Measurements from ENCODE around the gene BHLHA9.
"Not testable (repeated sequence)": the region's sequence is repeated elsewhere in the genome, so short reads cannot be mapped to it uniquely, and the experiment has no call there.

The BHLHA9 gene

GRCh38 chr17:1270210-1271029 lies at the start of gene BHLHA9:
TSS of gene BHLHA9 (plus strand) at chr17:1270444. CDS start at chr17:1270564, 120 bp downstream.
- DNase-seq, result no peak

- DNase-seq, result no peak
These were observed 49.0 kb upstream of the BHLHA9 start for GRCh38 chr17:1221209-1221608.

GRCh38 chr17:1222321-1222720 lies 47.9 kb upstream of the BHLHA9 start:
- DNase-seq, result no peak

GRCh38 chr17:1223662-1224061 lies 46.6 kb upstream of the BHLHA9 start:
- DNase-seq, result no peak

DNA sequence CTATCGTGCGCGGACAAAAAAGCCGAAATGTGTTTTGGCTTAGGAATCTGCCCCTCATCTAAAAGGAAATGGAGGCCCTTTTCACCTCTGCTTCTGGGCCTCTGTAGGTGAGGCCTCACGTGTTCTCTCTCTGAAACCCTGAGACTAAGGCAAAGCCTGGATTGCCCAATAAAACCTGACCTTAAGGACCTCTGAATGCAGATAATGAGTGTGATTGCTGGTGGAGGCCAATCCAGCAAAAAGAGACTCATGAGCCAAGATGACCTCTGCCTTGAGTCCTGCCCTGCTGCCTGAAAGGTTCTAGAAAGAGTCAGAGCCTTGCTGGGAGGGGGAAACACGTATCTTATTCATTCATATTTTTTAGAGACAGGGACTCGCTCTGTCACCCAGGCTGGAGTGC lies 45.9 kb upstream of the BHLHA9 start:
- DNase-seq, result no peak

DNA sequence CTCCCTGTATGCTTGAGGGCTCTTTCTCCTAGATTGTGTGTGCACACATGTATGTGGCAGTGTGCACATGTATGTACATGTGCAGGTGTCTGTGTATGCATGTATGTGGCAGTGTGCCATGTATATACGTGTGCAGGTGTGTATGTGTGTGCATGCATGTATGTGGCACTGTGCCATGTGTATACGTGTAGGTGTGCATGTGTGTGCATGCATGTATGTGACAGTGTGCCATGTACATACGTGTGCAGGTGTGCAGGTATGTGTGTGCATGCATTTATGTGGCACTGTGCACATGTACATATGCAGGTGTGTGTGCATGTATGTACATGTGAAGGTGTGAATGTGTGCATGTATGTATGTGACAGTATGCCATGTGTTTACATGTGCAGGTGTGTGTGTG lies 43.9 kb upstream of the BHLHA9 start:
- no peak for DNase-seq

DNA sequence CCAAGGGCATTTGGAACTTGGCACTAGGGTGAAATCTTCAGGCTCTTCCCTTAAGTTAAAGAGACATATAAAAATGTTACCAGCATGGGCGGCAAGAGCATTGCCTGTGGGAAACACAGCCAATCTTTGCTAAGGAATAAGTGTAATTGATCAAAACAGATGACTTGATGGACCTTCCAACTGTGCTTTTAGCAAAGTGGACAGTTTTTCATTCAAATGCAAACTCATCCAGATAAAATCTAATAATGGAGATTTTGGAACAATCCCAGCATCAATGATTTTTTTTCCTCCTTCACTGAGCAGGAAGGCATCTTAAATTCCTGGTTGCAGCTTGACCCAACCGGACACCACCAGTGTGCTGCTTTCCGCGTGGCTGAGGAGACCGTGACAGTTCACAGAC lies 42.9 kb upstream of the BHLHA9 start:
- DNase-seq, result no peak

DNA sequence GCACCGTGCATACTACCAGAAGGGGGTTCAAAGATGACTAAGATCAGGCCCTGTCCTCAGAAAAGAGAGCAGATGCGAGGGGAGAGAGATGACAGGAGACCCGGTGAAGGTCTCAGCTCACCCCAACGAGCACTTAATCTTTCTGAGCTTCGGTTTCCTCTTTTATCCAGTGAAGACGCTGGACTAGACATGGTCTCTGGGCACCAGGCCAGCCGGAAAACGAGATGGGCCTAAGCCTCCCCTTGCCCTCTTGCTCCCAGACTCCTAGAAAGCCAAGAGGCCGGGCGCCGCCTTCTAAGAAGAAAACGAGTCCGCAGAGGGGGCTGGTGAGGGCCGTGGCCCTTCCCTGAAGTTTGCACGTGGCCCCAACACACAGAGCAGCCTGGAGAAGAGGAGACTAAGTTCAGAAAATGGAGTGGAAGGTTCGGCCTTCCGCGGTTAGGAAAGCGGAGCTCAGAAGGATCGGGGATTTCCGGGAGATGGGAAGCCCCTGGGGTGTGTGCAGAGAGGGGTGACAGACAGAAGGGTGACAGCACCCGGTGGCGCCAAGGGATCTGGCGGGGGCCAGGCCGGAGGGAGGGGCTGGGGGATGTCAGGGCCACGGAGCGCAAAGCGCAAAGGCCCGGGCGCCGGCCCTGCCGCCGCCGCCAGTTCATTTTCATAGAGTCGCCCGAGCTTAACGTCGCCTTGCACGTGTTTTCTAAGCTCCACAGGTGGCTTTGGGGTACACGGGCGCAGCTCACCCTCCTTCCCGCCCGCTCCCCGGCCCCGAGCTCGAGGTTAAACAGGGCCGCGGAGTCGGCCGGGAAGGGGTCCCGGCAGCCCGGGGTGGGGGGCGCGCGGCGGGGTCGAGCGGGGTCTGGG lies 42.1 kb upstream of the BHLHA9 start:
- DNase-seq, result peak in 1 of 2 donors; percentile 13

DNA sequence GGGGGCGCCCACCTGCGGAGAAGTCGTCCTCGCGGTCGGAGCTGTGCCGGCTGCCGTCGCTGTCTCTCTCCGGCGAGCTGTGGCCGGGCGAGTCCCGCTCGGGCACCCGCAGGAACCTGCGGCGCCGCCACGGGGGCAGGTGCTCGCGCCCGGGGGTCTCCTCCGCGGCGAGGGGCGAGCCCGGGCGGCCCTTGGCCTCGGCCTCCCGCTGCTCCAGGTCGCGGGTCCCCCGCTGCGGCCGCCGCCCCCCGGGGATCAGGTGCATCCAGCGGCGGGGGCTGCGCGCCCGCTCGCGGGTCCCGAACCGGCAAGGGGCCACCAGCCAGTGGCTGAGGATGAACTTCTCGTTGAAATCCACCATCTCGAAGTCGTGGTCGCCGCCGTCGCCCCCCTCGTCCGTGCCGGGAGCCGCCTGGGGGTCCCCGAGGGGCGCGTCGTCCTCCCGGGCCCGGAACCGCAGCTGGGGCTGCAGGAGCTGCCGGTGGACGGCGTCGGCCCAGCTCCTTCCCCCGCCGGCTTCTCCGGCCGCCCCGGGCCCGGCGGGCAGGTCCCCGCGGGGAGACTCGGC lies 41.4 kb upstream of the BHLHA9 start:
- no peak for DNase-seq

DNA sequence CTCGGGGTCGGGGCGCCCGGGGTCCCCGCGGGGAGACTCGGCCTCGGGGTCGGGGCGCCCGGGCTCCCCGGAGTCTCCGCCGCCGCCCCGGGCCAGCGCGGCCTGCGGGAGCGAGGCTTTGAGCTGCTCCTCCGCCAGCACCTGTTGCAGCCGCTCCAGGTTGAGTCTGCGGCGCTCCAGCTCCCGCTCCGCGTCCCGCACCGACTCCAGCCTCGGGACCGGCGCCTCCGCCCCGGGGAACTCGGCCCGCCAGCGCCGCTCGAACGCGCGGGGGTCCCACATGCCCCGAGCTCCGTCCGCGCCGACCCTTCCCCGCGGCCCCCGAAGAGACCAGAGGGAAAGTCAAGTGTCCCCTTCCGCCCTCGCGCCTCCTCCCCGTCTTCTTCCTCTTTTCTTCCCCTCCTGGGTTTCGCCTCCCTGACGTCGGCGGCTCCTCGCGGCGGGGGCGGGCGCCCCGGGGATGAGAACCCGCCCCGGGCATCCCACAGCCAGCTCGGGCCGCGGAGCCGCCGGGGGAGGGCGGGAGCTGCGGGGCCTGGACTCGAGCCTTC lies 40.8 kb upstream of the BHLHA9 start:
- DNase-seq, result peak; percentile 12 to 53

GRCh38 chr17:1229900-1230501 lies 40.2 kb upstream of the BHLHA9 start:
- DNase-seq, result no peak

GRCh38 chr17:1231456-1231855 lies 38.8 kb upstream of the BHLHA9 start:
- peak in 1 of 2 donors; percentile 8 for DNase-seq

DNA sequence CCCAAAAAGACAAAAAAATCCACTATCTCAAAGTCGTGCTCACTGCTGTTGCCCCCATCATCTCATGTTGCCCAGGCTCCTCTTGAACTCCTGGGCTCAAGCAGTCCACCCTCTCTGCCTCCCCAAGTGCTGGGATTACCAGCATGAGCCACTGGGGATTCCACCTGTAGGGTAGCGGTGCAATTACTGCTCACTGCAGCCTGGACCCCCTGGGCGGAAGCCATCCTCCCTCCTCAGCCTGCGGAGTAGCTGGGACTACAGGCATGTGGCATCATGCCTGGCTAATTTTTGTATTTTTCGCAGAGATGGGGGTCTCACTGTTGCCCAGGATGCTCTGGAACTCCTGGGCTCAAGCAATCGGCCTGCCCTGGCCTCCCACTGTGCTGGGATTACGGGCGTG lies 37.9 kb upstream of the BHLHA9 start:
- DNase-seq, result no peak

- DNase-seq, result no peak
These were observed 37.5 kb upstream of the BHLHA9 start for GRCh38 chr17:1232786-1233185.

DNA sequence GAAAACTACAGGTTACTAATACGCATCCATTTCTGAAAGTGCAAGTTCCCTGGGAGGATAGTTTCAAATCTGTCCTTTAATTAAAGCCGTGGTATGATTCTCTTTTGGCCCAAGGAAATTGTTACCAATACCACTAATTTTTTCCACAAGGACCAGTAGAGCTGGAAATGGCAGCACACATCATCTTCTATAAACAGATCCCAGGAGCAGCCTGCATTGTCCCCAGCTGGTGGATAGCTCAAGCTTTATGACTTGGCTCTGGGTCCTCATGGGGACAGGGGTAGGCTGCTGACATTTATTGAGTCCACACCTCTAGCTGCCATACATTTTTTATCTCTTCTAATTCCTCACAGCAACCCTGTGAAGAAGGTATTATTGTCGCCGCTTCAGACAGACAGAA lies 35.8 kb upstream of the BHLHA9 start:
- DNase-seq, result no peak

DNA sequence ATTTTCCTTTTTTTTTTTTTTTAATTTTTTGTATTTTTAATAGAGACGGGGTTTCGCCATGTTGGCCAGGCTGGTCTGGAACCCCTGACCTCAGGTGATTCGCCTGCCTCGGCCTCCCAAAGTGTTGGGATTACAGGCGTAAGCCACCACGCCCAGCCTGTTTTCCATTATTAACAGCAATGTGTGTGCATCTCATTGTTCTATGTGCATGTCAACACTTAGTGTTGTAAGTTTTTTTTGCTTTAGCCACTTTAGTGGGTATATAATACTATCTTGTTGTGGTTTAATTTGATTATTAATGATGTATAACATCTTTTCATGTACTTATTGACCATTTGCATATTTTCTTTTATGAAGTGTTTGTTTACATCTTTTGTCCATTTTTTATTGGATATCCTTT lies 32.8 kb upstream of the BHLHA9 start:
- DNase-seq, result no peak

GRCh38 chr17:1239210-1239609 lies 31.0 kb upstream of the BHLHA9 start:
- no peak for DNase-seq

GRCh38 chr17:1240426-1240825 lies 29.8 kb upstream of the BHLHA9 start:
- DNase-seq, result not testable (repeated sequence)

- DNase-seq, result no peak
These were observed 28.3 kb upstream of the BHLHA9 start for GRCh38 chr17:1241929-1242328.

DNA sequence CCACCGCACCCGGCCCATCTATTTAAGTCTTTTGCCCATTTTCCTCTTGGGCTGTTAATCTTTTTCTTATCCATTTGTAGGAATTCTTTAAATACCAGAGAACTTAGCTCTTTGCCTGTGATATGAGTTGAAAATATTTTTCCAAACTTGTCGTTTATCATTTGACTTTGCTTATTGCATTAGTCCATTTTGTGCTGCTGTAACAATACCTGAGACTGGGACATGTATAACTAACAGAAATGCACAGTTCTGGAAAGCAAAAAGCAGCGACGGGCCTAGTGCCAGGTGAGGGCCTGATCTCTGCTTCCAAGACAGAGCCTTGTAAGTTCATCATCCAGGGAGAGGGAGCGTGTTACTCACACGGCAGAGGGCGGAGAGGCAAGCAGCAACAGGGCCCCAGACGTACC lies 25.6 kb upstream of the BHLHA9 start:
- DNase-seq, result no peak

DNA sequence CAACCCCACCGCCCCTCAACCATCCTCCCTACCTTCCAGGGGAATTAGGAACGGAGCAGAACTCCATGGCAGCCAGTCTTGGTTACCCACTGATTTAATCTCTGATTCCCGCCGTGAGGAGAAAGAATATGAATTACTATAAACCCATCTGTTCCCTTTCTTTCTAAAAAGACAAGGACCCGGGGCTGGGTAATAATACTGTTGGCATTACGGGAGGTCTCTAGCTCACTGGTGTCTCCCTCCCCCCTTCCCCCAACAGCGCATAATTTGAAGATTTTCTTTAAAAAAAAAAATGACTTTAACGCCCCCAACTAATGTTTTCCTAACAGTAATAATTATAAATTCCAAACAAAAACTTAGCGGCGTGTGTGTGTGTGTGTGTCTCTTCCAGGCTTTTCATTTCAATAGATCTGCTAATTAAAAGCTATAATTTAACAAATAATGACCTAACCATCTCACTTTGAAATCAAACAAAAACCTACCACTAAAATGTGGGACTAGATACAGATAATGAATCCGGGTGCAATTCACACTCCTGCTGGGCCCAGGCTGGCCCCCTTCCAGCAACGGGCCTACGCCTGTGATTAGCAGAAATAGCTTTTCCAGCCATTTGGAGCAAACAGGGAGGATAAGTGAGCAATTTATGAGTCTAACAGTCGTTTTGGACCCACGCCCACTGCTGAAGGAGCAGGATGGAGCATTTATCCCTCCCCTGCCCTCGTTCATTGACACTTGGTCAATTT lies 18.2 kb upstream of the BHLHA9 start:
- DNase-seq, result no peak

- no peak for DNase-seq
These were observed 15.2 kb upstream of the BHLHA9 start for GRCh38 chr17:1255041-1255440.

Data from bone marrow (tissue), 2 donors.